A549 (cell line): ENCODE data around the gene TBC1D24. TPM values are rescaled to one million over a fixed set of nuclear protein-coding genes. Genes with fewer than 3 reads are reported as not detected.

ENCODE experiments used
- ATAC-seq, 2 experiments: fragments of 200-7000 bp in 1 of 2; fragments of >200 bp in 1 of 2; cut with Nextera tagmentation in 1 of 2; cut with Tn5 transposase in 1 of 2; 3 replicates each; pipeline versions ENCODE4 v1.8.0 to v1.9.1; 2018 to 2020; ENCODE audit warnings: mild to moderate bottlenecking in 1 of 2, moderate library complexity in 1 of 2
- CTCF ChIA-PET: fragments of 300-600 bp; sonication (Branson Sonifier 250); formaldehyde crosslinking; extraction: SDS; loops from one replicate; lab custom pipeline; 2021; ENCODE audit warnings: antibody characterized with exemption, inconsistent platforms; lab: Yijun Ruan, JAX
- POLR2A ChIA-PET: fragments of 350-600 bp; formaldehyde crosslinking; extraction: SDS; loops from one replicate; lab custom pipeline; 2021; ENCODE audit warnings: antibody characterized with exemption, inconsistent platforms; lab: Yijun Ruan, JAX
- DNase-seq, 2 experiments: peaks; one replicate each; pipeline versions ENCODE4 v3.0.0 to v3.0.0-alpha.2; 2011 to 2016; ENCODE audit warnings: low read depth in 1 of 2, low spot score in 1 of 2
- FAIRE-seq: peaks from 2 replicates; lab custom pipeline; 2011; peaks lifted over from hg19 to GRCh38; lab: Jason Lieb, UNC
- H3K27ac ChIP-seq, 2 experiments: fragments of >200 bp; sonication (Bioruptor Twin); formaldehyde crosslinking; 3 replicates each; pipeline ENCODE4 v1.5.1; 2016 to 2017
- H3K4me1 ChIP-seq: fragments of >200 bp; sonication (Bioruptor Twin); formaldehyde crosslinking; 3 replicates; pipeline ENCODE4 v1.6.1; 2016
- H3K4me2 ChIP-seq: fragments of >200 bp; sonication (Bioruptor Twin); formaldehyde crosslinking; 3 replicates; pipeline ENCODE4 v1.6.1; 2016
- H3K4me3 ChIP-seq: fragments of >200 bp; sonication (Bioruptor Twin); formaldehyde crosslinking; 3 replicates; pipeline ENCODE4 v1.5.1; 2016
- H3K9me3 ChIP-seq: fragments of >200 bp; sonication (Bioruptor Twin); formaldehyde crosslinking; 3 replicates; pipeline ENCODE4 v1.6.1; 2016
- BHLHE40 ChIP-seq: IDR thresholded peaks from 2 replicates; pipeline ENCODE4 v1.6.1; 2012; ENCODE audit warnings: low read depth, low read length, inconsistent platforms
- CHD2 ChIP-seq: fragments of 150-350 bp; IDR thresholded peaks from 2 replicates; pipeline ENCODE4 v1.6.1; 2014; ENCODE audit warnings: low read length; ENCODE audit not compliant: partially characterized antibody
- E2F6 ChIP-seq: IDR thresholded peaks from 2 replicates; pipeline ENCODE4 v1.6.1; 2012; ENCODE audit warnings: low read depth, borderline replicate concordance
- ELK1 ChIP-seq: fragments of 150-350 bp; IDR thresholded peaks from 2 replicates; pipeline ENCODE4 v1.6.1; 2014; ENCODE audit warnings: low read depth, mild to moderate bottlenecking, low read length
- ESRRA ChIP-seq: fragments of 150-350 bp; IDR thresholded peaks from 2 replicates; pipeline ENCODE4 v1.6.1; 2014; ENCODE audit warnings: mild to moderate bottlenecking, low read length, borderline replicate concordance
- HOXA7 ChIP-seq: fragments of 250-450 bp; sonication (Bioruptor Pico); IDR thresholded peaks from 2 replicates; pipeline ENCODE4 v1.5.0; 2020; ENCODE audit warnings: mild to moderate bottlenecking, moderate library complexity
- HOXB13 ChIP-seq: fragments of 250-450 bp; sonication (Bioruptor Pico); IDR thresholded peaks from 2 replicates; pipeline ENCODE4 v1.5.0; 2020; ENCODE audit warnings: low read depth, mild to moderate bottlenecking, moderate library complexity
- JUN ChIP-seq, 2 experiments: fragments of >200 bp; sonication (Bioruptor Twin); formaldehyde crosslinking; IDR thresholded peaks; 2 replicates in 1 of 2; 3 replicates in 1 of 2; pipeline ENCODE4 v1.6.1; 2016 to 2017
- JUNB ChIP-seq: fragments of >200 bp; sonication (Bioruptor Twin); formaldehyde crosslinking; IDR thresholded peaks from 2 replicates; pipeline ENCODE4 v1.6.1; 2016
- PBX3 ChIP-seq: IDR thresholded peaks from 2 replicates; pipeline ENCODE4 v1.6.1; 2012
- REST ChIP-seq: fragments of 200-600 bp; sonication (generic); IDR thresholded peaks from 2 replicates; pipeline ENCODE4 v1.6.1; 2016; ENCODE audit warnings: antibody characterized with exemption, mild to moderate bottlenecking, moderate library complexity
- RNF2 ChIP-seq: fragments of 200-600 bp; sonication (generic); IDR thresholded peaks from 2 replicates; pipeline ENCODE4 v1.6.1; 2016; ENCODE audit warnings: low read depth, mild to moderate bottlenecking, antibody characterized with exemption, moderate library complexity, borderline replicate concordance
- SREBF2 ChIP-seq: fragments of 450-650 bp; IDR thresholded peaks from 2 replicates; pipeline ENCODE4 v1.6.1; 2014; ENCODE audit warnings: mild to moderate bottlenecking, moderate library complexity
- WGBS: methylation state at CpG from one replicate; pipeline ENCODE4 v1.1.6; 2017; ENCODE audit errors: missing lambda C conversion rate; 5-methylcytosine and 5-hydroxymethylcytosine counted together
- polyA plus RNA-seq, 4 experiments: library from polyadenylated mRNA; depleted of rRNA in 3 of 4; stranded (reverse); fragments of >200 nt; fragmentation: RNase III in 1 of 4; extraction: RNeasy Plus Mini Kit Qiagen cat#74134 plus additional on column Dnase treatment in 1 of 4; gene quantifications; 2 replicates in 3 of 4; 3 replicates in 1 of 4; pipeline ENCODE4 v1.2.3, GENCODE V29; 2011 to 2017
- TF ChIP-seq, protein P1 (sequence below): fragments of 250-450 bp; sonication (Bioruptor Pico); IDR thresholded peaks from 2 replicates; pipeline ENCODE4 v1.5.0; 2020; ENCODE audit warnings: low read depth, mild to moderate bottlenecking, moderate library complexity
- TF ChIP-seq, protein P2 (sequence below): fragments of >200 bp; sonication (Bioruptor Twin); formaldehyde crosslinking; IDR thresholded peaks from 2 replicates; pipeline ENCODE4 v1.6.1; 2016
- TF ChIP-seq, protein P3 (sequence below): fragments of 250-450 bp; sonication (Bioruptor Pico); IDR thresholded peaks from 2 replicates; pipeline ENCODE4 v1.5.0; 2021; ENCODE audit warnings: mild to moderate bottlenecking, moderate library complexity, borderline replicate concordance

TBC1D24 gene
- polyA plus RNA-seq, 2 of the 4 experiments (the other 2 are of a cell fraction) = 4.2 to 7.3 TPM

GRCh38 chr16:2511128-2511800 is 36.3 kb downstream of the TBC1D24 start:
- 75% methylated on average over 24 of the region's 24 CpGs for WGBS
- FAIRE-seq = no peak
- no peak for TF ChIP-seq HOXB13
- no peak for TF ChIP-seq SREBF2
- no peak for TF ChIP-seq JUNB
- no peak for TF ChIP-seq JUN (IDR thresholded peaks at IDR 0.05)
- no peak for TF ChIP-seq REST
- TF ChIP-seq BHLHE40 = no peak
- TF ChIP-seq PBX3 = no peak
- TF ChIP-seq ESRRA = no peak
- TF ChIP-seq, protein P1, sequence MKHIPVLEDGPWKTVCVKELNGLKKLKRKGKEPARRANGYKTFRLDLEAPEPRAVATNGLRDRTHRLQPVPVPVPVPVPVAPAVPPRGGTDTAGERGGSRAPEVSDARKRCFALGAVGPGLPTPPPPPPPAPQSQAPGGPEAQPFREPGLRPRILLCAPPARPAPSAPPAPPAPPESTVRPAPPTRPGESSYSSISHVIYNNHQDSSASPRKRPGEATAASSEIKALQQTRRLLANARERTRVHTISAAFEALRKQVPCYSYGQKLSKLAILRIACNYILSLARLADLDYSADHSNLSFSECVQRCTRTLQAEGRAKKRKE (CRISPR knock-in tag) = no peak
- TF ChIP-seq, protein P2, sequence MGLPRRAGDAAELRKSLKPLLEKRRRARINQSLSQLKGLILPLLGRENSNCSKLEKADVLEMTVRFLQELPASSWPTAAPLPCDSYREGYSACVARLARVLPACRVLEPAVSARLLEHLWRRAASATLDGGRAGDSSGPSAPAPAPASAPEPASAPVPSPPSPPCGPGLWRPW = no peak
- TF ChIP-seq CHD2 = no peak
- no peak for TF ChIP-seq ELK1
- no peak for TF ChIP-seq E2F6
- no peak for TF ChIP-seq HOXA7 (CRISPR knock-in tag)
- TF ChIP-seq, protein P3, sequence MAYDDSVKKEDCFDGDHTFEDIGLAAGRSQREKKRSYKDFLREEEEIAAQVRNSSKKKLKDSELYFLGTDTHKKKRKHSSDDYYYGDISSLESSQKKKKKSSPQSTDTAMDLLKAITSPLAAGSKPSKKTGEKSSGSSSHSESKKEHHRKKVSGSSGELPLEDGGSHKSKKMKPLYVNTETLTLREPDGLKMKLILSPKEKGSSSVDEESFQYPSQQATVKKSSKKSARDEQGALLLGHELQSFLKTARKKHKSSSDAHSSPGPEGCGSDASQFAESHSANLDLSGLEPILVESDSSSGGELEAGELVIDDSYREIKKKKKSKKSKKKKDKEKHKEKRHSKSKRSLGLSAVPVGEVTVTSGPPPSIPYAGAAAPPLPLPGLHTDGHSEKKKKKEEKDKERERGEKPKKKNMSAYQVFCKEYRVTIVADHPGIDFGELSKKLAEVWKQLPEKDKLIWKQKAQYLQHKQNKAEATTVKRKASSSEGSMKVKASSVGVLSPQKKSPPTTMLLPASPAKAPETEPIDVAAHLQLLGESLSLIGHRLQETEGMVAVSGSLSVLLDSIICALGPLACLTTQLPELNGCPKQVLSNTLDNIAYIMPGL (CRISPR knock-in tag) = no peak
- no peak for TF ChIP-seq RNF2
- Histone ChIP-seq H3K4me1 (peaks cover 20% of the 10 kb centered on the region), H3K9me3 (no peaks in the 10 kb centered on the region), H3K4me2 (no peak overlapping the region), H3K4me3 (no peak overlapping the region), H3K27ac (no peak overlapping the region)
- ATAC-seq = no peak
- no peak for DNase-seq
- CTCF ChIA-PET = interaction anchor here (1.1 to 8.0 kb wide), 2 partner anchors 9 to 80 kb away, joined by 3 to 91 read pairs; no protein-coding TSS in a partner anchor
- POLR2A ChIA-PET = no interaction called here
